Measurements from ENCODE around the gene MPLKIP. TPM values are rescaled to one million over a fixed set of nuclear protein-coding genes. Genes with fewer than 3 reads are reported as not detected.

Gene MPLKIP
- total and polyA plus RNA-seq, 2 of the 4 experiments (the other 2 are of a cell fraction), result 12.7 to 28.9 TPM

GRCh38 chr7:40135317-40135610, 842 bp upstream of the MPLKIP start:
- Histone ChIP-seq H4K20me1 (ENCODE audit: insufficient read depth, low read length) (no peaks in the 10 kb centered on the region), H4K91ac (ENCODE audit: insufficient read depth, low read depth, low read length) (0 out of 2 replicates have a peak overlapping the region, but pooled peaks have one; percentile 33), H3K9me3 (ENCODE audit: control insufficient read depth, insufficient read depth, low read length) (no peaks in the 10 kb centered on the region), H3K4me3 (ENCODE audit: insufficient read depth, low read depth, low read length) (peak overlapping the region; percentile 87), H3K56ac (ENCODE audit: extremely low read depth, insufficient read depth, low read length) (peak overlapping the region; percentile 24; the same call in 1 of the 2 replicates), H3K27ac (ENCODE audit: insufficient read depth, low read length) (peak overlapping the region; percentile 72), H3K18ac (ENCODE audit: low read depth, low read length) (peak overlapping the region; percentile 16; the same call in 1 of the 2 replicates), H2BK15ac (ENCODE audit: low read depth, low read length) (no peak overlapping the region), H3K4me1 (ENCODE audit: control insufficient read depth, insufficient read depth, low read length) (no peaks in the 10 kb centered on the region), H3K9ac (ENCODE audit: low read depth, low read length) (peak overlapping the region; percentile 73), H2AK9ac (replicated peaks; ENCODE audit: low read depth, low read length, poor library complexity) (peak overlapping the region; percentile 57), H2AFZ (replicated peaks; ENCODE audit: low read length, poor library complexity) (peak overlapping the region; percentile 99), H3K79me1 (ENCODE audit: low read depth in 1 of 2, low read length in 2 of 2) (peaks cover 3 to 27% of the 10 kb centered on the region in 2 experiments; a peak in 3 of 4 replicates), H3K4me2 (ENCODE audit: low read depth, low read length) (peak overlapping the region; percentile 88), H2BK20ac (ENCODE audit: low read depth, low read length) (no peak overlapping the region), H3K9me1 (ENCODE audit: insufficient read depth, low read length) (no peaks in the 10 kb centered on the region; the same call in 1 of the 2 replicates), H3K4ac (ENCODE audit: low read depth, low read length) (peak overlapping the region; percentile 59), H4K5ac (ENCODE audit: low read depth, low read length) (peak overlapping the region; percentile 57; the same call in 1 of the 2 replicates), H3K23ac (ENCODE audit: low read depth, low read length) (peak overlapping the region; percentile 31; the same call in 1 of the 2 replicates), H2BK120ac (ENCODE audit: low read depth, low read length) (peak overlapping the region; percentile 65), H3K14ac (replicated peaks; ENCODE audit: low read depth, low read length) (peak overlapping the region; percentile 1; the same call in 1 of the 2 replicates), H2BK5ac (ENCODE audit: low read depth, low read length, poor library complexity, severe bottlenecking) (peak overlapping the region; percentile 65), H3K27me3 (ENCODE audit: control insufficient read depth, insufficient read depth, low read length) (no peaks in the 10 kb centered on the region), H3K36me3 (ENCODE audit: control insufficient read depth, insufficient read depth, low read length) (no peaks in the 10 kb centered on the region), H2AK5ac (ENCODE audit: low read depth, low read length) (no peak overlapping the region), H4K8ac (ENCODE audit: low read depth in 2 of 2, low read length in 2 of 2) (peak overlapping the region; percentile 41 to 56; a peak in 3 of 4 replicates)
- CTCF ChIA-PET, result interaction anchor here (0.7 to 1.0 kb wide), 2 partner anchors 95 to 183 kb away, joined by 3 read pairs; no protein-coding TSS in a partner anchor
- no peak for TF ChIP-seq RCOR1 (IDR thresholded peaks at IDR 0.05; ENCODE audit: insufficient replicate concordance, low read length)
- no peak for TF ChIP-seq BHLHE40 (IDR thresholded peaks at IDR 0.05; ENCODE audit: low read depth, low read length)
- TF ChIP-seq CEBPB (IDR thresholded peaks at IDR 0.05; ENCODE audit: low read depth, low read length), result no peak
- no peak for TF ChIP-seq RAD21 (IDR thresholded peaks at IDR 0.05; ENCODE audit: low read length)
- TF ChIP-seq CTCF (conservative IDR thresholded peaks at IDR 0.05; ENCODE audit: low read depth, low read length), result no peak
- TF ChIP-seq MAZ (IDR thresholded peaks at IDR 0.05; ENCODE audit: borderline replicate concordance, low read depth, low read length), result no peak
- TF ChIP-seq CHD1 (IDR thresholded peaks at IDR 0.05; ENCODE audit: low read depth, low read length), result no peak
- no peak for TF ChIP-seq MAFK (IDR thresholded peaks at IDR 0.05; ENCODE audit: low read depth, low read length)
- no peak for TF ChIP-seq MXI1 (IDR thresholded peaks at IDR 0.05; ENCODE audit: borderline replicate concordance, low read depth, low read length)
- TF ChIP-seq NFE2L2 (IDR thresholded peaks at IDR 0.05; ENCODE audit: low read depth, low read length), result no peak
- TF ChIP-seq POLR2A (IDR thresholded peaks at IDR 0.05; ENCODE audit: low read depth, low read length), result no peak
- no peak for TF ChIP-seq USF2 (IDR thresholded peaks at IDR 0.05; ENCODE audit: low read depth, low read length)
- TF ChIP-seq ELK1 (IDR thresholded peaks at IDR 0.05; ENCODE audit: borderline replicate concordance, low read depth, low read length), result no peak
- in situ Hi-C loops (cut with MboI; ENCODE audit: low sequenced_read_pairs) (no loop called here), dilution Hi-C loops (cut with HindIII; ENCODE audit: low sequenced_read_pairs, unreplicated experiment) (no loop called here), intact Hi-C loops (cut with micrococcal nuclease) (loop anchor here (2.0 kb wide), 2 partner anchors 86 to 238 kb away; no protein-coding TSS in a partner anchor)
- ATAC-seq (ENCODE audit: low read depth) (no peak), DNase-seq (peak; percentile 3)
- BruUV-seq (replicated peaks), result no TSS peak
- no CpG with 5 or more reads among the region's 17 CpGs for WGBS, 2 experiments (ENCODE audit: extremely low coverage in 2 of 2, insufficient read length in 1 of 2)
- POLR2A ChIA-PET (ENCODE audit: unreplicated experiment), result interaction anchor here (0.5 to 0.8 kb wide), 2 partner anchors 80 to 85 kb away, joined by 3 to 5 read pairs; no protein-coding TSS in a partner anchor

Data from IMR-90 (cell line).